ENCODE results near the gene NAP1L1.
"Not testable (repeated sequence)": the region's sequence is repeated elsewhere in the genome, so short reads cannot be mapped to it uniquely, and the experiment has no call there.

NAP1L1 gene

GRCh38 chr12:75990189-75990912, 94.1 kb downstream of the NAP1L1 start:
- no peak for DNase-seq (ENCODE audit: low read depth, low spot score)

GRCh38 chr12:75987709-75988108, 96.8 kb downstream of the NAP1L1 start:
- DNase-seq (ENCODE audit: low read depth, low spot score), result not testable (repeated sequence)
